ENCODE results near the gene C2CD3.
"Not testable (repeated sequence)": the region's sequence is repeated elsewhere in the genome, so short reads cannot be mapped to it uniquely, and the experiment has no call there.

GRCh38 chr11:73985661-73986060, 185.1 kb downstream of the C2CD3 start:
- TF ChIP-seq FOS (IDR thresholded peaks at IDR 0.05; ENCODE audit: borderline replicate concordance, extremely low read depth, insufficient read length); MLLT1 (IDR thresholded peaks at IDR 0.05): not testable (repeated sequence)
